SU-DHL-6 (cell line): ENCODE results near the gene DDX11.

Experiments
- H2AFZ ChIP-seq: fragments of 200-600 bp; sonication (generic); 2 replicates; pipeline ENCODE4 v1.6.1; 2014; ENCODE audit warnings: low read depth, mild to moderate bottlenecking, moderate library complexity, mixed read lengths, antibody characterized with exemption, low read length; ENCODE audit not compliant: severe bottlenecking
- H3F3A ChIP-seq: fragments of 200-600 bp; shearing (Covaris generic); 2 replicates; pipeline ENCODE4 v1.6.0; 2016; ENCODE audit warnings: antibody characterized with exemption, mild to moderate bottlenecking; ENCODE audit not compliant: insufficient read depth
- H3K27ac ChIP-seq: fragments of 200-600 bp; sonication (generic); 2 replicates; pipeline ENCODE4 v1.5.1; 2016; ENCODE audit warnings: low read depth, mild to moderate bottlenecking, low read length, moderate library complexity, mixed read lengths
- H3K27me3 ChIP-seq: fragments of 200-600 bp; sonication (generic), shearing (Covaris generic); 2 replicates; pipeline ENCODE4 v1.6.0; 2014; ENCODE audit warnings: mild to moderate bottlenecking, low read length
- H3K36me3 ChIP-seq: fragments of 200-600 bp; sonication (generic); 2 replicates; pipeline ENCODE4 v1.6.1; 2014; ENCODE audit warnings: mild to moderate bottlenecking, low read length, mixed read lengths
- H3K4me2 ChIP-seq: fragments of 300-600, 200-600 bp; shearing (Covaris generic), sonication (generic); 2 replicates; pipeline ENCODE4 v1.6.0; 2014; ENCODE audit warnings: low read length, low read depth, mild to moderate bottlenecking; ENCODE audit not compliant: poor library complexity, severe bottlenecking
- H3K4me3 ChIP-seq: fragments of 200-600 bp; sonication (generic); 2 replicates; pipeline ENCODE4 v1.5.1; 2014; ENCODE audit warnings: antibody characterized with exemption, low read length, mild to moderate bottlenecking, mixed read lengths; ENCODE audit not compliant: insufficient read depth, poor library complexity, severe bottlenecking
- H3K79me2 ChIP-seq: fragments of 200-600 bp; sonication (generic); 2 replicates; pipeline ENCODE4 v1.6.1; 2014; ENCODE audit warnings: mild to moderate bottlenecking, low read length, moderate library complexity; ENCODE audit not compliant: insufficient read depth
- H3K9ac ChIP-seq: fragments of 200-600 bp; sonication (generic); 2 replicates; pipeline ENCODE4 v1.7.0; 2014; ENCODE audit warnings: mild to moderate bottlenecking, low read length
- H3K9me2 ChIP-seq: fragments of 200-600 bp; sonication (generic); replicated peaks from 2 replicates; pipeline ENCODE4 v1.6.1; 2014; ENCODE audit warnings: low read length; ENCODE audit not compliant: insufficient read depth
- H3K9me3 ChIP-seq: fragments of 200-600 bp; sonication (generic); 2 replicates; pipeline ENCODE4 v1.6.1; 2014; ENCODE audit warnings: low read length, mixed read lengths; ENCODE audit not compliant: insufficient read depth
- H4K20me1 ChIP-seq: fragments of 200-600 bp; sonication (generic); 2 replicates; pipeline ENCODE4 v1.6.1; 2014; ENCODE audit warnings: low read depth, mild to moderate bottlenecking, antibody characterized with exemption, low read length, moderate library complexity, mixed read lengths
- EZH2phosphoT487 ChIP-seq: fragments of 200-600 bp; sonication (generic), shearing (Covaris generic); conservative IDR thresholded peaks from 2 replicates; pipeline ENCODE4 v1.6.1; 2018; ENCODE audit warnings: mild to moderate bottlenecking, antibody characterized with exemption, low read length, moderate library complexity, mixed read lengths
- TF ChIP-seq, protein P1 (sequence below): fragments of 200-600 bp; sonication (generic); IDR thresholded peaks from one replicate; pipeline ENCODE4 v1.5.1; 2017; ENCODE audit warnings: antibody characterized with exemption, mild to moderate bottlenecking, low read length, moderate library complexity; ENCODE audit not compliant: insufficient read depth, poor library complexity, severe bottlenecking

Gene DDX11

GRCh38 chr12:31035967-31036665 lies 37.5 kb upstream of the DDX11 start:
- TF ChIP-seq, protein P1, sequence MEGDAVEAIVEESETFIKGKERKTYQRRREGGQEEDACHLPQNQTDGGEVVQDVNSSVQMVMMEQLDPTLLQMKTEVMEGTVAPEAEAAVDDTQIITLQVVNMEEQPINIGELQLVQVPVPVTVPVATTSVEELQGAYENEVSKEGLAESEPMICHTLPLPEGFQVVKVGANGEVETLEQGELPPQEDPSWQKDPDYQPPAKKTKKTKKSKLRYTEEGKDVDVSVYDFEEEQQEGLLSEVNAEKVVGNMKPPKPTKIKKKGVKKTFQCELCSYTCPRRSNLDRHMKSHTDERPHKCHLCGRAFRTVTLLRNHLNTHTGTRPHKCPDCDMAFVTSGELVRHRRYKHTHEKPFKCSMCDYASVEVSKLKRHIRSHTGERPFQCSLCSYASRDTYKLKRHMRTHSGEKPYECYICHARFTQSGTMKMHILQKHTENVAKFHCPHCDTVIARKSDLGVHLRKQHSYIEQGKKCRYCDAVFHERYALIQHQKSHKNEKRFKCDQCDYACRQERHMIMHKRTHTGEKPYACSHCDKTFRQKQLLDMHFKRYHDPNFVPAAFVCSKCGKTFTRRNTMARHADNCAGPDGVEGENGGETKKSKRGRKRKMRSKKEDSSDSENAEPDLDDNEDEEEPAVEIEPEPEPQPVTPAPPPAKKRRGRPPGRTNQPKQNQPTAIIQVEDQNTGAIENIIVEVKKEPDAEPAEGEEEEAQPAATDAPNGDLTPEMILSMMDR, result no peak
- no peak for TF ChIP-seq EZH2phosphoT487
- H3K4me2 ChIP-seq, result no peak overlapping the region

DNA sequence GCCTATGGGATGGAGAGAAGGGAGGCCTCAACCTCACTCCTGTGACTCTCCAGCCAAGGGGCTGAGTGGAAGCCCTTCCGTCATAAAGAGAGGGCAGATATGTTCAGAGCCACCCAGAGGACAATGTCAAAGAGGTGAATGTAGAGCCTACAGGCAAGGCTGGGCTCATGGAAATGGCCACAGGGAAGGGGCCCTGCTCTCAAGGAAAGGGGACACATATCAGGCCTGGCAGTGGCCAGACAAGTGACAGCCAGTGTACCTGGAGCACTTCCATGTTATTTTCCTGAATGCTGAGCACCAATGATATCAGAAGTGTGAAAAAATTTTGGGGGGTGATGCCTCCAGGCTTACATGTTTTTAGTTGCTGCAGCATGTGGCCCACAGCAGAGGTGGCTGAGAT lies 36.6 kb upstream of the DDX11 start:
- no peak for TF ChIP-seq EZH2phosphoT487
- TF ChIP-seq, protein P1, result no peak
- Histone ChIP-seq H3K9ac (no peak overlapping the region), H3K27ac (no peak overlapping the region), H4K20me1 (no peaks in the 10 kb centered on the region), H3K36me3 (no peaks in the 10 kb centered on the region), H3F3A (no peaks in the 10 kb centered on the region), H3K27me3 (no peaks in the 10 kb centered on the region), H3K9me3 (no peaks in the 10 kb centered on the region), H3K79me2 (no peaks in the 10 kb centered on the region), H3K4me3 (no peak overlapping the region), H3K9me2 (no peaks in the 10 kb centered on the region), H3K4me2 (no peak overlapping the region), H2AFZ (no peak overlapping the region)

More at GRCh38 chr12:31035967-31036665, 37.5 kb upstream of the DDX11 start:
- no peaks in the 10 kb centered on the region for H3K27me3 ChIP-seq
- H3K79me2 ChIP-seq, result no peaks in the 10 kb centered on the region
- H3K36me3 ChIP-seq, result no peaks in the 10 kb centered on the region
- H4K20me1 ChIP-seq, result no peaks in the 10 kb centered on the region
- H3K9me2 ChIP-seq, result no peaks in the 10 kb centered on the region
- H3F3A ChIP-seq, result no peaks in the 10 kb centered on the region
- no peaks in the 10 kb centered on the region for H3K9me3 ChIP-seq
- no peak overlapping the region for H3K4me3 ChIP-seq
- no peak overlapping the region for H2AFZ ChIP-seq
- H3K9ac ChIP-seq, result no peak overlapping the region
- no peak overlapping the region for H3K27ac ChIP-seq

DNA sequence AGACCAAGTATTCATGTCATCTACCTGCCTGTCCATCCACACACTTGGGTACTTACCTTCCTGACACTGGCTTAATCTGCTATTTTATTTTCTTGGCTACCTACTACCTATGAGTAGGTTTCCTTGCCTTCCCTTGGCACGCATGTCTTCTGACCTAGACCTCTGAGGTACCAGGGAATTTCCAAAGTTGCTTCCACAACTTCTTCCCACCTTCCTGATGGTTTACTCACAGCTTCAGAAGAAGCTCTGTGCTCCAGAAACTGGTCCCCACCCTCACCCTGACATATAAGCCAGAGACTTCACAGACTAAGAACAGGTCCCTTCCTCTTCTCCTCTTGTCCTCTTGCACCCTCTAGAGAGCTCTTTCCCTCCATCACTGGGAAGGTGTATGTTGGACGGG lies 35.7 kb upstream of the DDX11 start:
- no peak overlapping the region for H3K27ac ChIP-seq
- no peak overlapping the region for H3K4me2 ChIP-seq
- no peaks in the 10 kb centered on the region for H3K36me3 ChIP-seq
- no peaks in the 10 kb centered on the region for H3K9me2 ChIP-seq
- no peak overlapping the region for H3K9ac ChIP-seq
- H4K20me1 ChIP-seq, result no peaks in the 10 kb centered on the region
- H3K4me3 ChIP-seq, result no peak overlapping the region
- H3K79me2 ChIP-seq, result no peaks in the 10 kb centered on the region
- H3K9me3 ChIP-seq, result no peaks in the 10 kb centered on the region
- TF ChIP-seq EZH2phosphoT487, result no peak
- TF ChIP-seq, protein P1, result no peak
- no peaks in the 10 kb centered on the region for H3F3A ChIP-seq
- H2AFZ ChIP-seq, result no peak overlapping the region
- no peaks in the 10 kb centered on the region for H3K27me3 ChIP-seq
